Measurements from ENCODE around the gene ARHGEF40.

Gene ARHGEF40

DNA sequence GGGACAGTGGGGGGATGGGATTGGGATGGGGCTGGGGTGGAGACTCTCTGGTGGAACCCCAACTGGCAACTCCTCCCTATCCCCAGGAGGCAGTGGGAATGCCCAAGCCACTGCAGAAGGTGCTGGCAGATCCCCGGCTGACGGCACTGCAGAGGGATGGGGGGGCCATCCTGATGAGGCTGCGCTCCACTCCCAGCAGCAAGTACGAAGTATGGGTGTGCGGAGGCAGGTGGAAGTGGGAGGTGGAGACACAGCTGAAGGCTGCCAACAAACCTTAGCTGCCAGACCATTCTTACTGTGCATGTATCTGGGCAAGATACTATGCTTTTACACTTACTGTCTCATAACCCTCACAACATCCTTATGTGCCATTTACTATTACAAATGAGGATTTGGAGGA lies 8.2 kb downstream of the ARHGEF40 start:
- H3K4me3 ChIP-seq (ENCODE audit: low read depth, low read length): no peak overlapping the region
- no peak for DNase-seq (ENCODE audit: low read depth)
- TF ChIP-seq, protein P1, sequence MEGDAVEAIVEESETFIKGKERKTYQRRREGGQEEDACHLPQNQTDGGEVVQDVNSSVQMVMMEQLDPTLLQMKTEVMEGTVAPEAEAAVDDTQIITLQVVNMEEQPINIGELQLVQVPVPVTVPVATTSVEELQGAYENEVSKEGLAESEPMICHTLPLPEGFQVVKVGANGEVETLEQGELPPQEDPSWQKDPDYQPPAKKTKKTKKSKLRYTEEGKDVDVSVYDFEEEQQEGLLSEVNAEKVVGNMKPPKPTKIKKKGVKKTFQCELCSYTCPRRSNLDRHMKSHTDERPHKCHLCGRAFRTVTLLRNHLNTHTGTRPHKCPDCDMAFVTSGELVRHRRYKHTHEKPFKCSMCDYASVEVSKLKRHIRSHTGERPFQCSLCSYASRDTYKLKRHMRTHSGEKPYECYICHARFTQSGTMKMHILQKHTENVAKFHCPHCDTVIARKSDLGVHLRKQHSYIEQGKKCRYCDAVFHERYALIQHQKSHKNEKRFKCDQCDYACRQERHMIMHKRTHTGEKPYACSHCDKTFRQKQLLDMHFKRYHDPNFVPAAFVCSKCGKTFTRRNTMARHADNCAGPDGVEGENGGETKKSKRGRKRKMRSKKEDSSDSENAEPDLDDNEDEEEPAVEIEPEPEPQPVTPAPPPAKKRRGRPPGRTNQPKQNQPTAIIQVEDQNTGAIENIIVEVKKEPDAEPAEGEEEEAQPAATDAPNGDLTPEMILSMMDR (IDR thresholded peaks at IDR 0.05; ENCODE audit: low read depth, low read length): no peak
- TF ChIP-seq MYC (IDR thresholded peaks at IDR 0.05; ENCODE audit: low read depth, low read length) (no peak), POLR2A (IDR thresholded peaks at IDR 0.05; ENCODE audit: extremely low read depth, insufficient read length) (no peak)
- TF ChIP-seq, protein P2, sequence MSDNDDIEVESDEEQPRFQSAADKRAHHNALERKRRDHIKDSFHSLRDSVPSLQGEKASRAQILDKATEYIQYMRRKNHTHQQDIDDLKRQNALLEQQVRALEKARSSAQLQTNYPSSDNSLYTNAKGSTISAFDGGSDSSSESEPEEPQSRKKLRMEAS (IDR thresholded peaks at IDR 0.05; ENCODE audit: low read depth, low read length): no peak

- no peak for DNase-seq (ENCODE audit: low read depth)
- TF ChIP-seq, protein P1 (IDR thresholded peaks at IDR 0.05; ENCODE audit: low read depth, low read length): no peak
- H3K4me3 ChIP-seq (ENCODE audit: low read depth, low read length): no peak overlapping the region
Observed at GRCh38 chr14:21078726-21079125, 8.6 kb downstream of the ARHGEF40 start.

DNA sequence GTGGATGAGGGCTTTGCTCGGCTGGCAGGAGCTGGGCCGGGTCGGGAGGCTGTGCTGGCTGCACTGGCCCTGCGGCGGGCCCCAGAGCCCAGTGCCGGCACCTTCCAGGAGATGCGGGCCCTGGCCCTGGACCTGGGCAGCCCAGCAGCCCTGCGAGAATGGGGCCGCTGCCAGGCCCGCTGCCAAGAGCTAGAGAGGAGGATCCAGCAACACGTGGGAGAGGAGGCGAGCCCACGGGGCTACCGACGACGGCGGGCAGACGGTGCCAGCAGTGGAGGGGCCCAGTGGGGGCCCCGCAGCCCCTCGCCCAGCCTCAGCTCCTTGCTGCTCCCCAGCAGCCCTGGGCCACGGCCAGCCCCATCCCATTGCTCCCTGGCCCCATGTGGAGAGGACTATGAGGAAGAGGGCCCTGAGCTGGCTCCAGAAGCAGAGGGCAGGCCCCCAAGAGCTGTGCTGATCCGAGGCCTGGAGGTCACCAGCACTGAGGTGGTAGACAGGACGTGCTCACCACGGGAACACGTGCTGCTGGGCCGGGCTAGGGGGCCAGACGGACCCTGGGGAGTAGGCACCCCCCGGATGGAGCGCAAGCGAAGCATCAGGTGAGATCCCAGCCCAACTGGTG lies 11.5 kb downstream of the ARHGEF40 start:
- no peak overlapping the region for H3K4me3 ChIP-seq (ENCODE audit: low read depth, low read length)
- DNase-seq (ENCODE audit: low read depth): no peak
- TF ChIP-seq, protein P1 (IDR thresholded peaks at IDR 0.05; ENCODE audit: low read depth, low read length): no peak
- TF ChIP-seq MYC (IDR thresholded peaks at IDR 0.05; ENCODE audit: low read depth, low read length) (no peak), POLR2A (IDR thresholded peaks at IDR 0.05; ENCODE audit: extremely low read depth, insufficient read length) (no peak)
- TF ChIP-seq, protein P2 (IDR thresholded peaks at IDR 0.05; ENCODE audit: low read depth, low read length): no peak

- no peak for DNase-seq (ENCODE audit: low read depth)
- H3K4me3 ChIP-seq (ENCODE audit: low read depth, low read length): no peak overlapping the region
- TF ChIP-seq, protein P1 (IDR thresholded peaks at IDR 0.05; ENCODE audit: low read depth, low read length): no peak
- no peak for TF ChIP-seq MYC (IDR thresholded peaks at IDR 0.05; ENCODE audit: low read depth, low read length)
- TF ChIP-seq, protein P2 (IDR thresholded peaks at IDR 0.05; ENCODE audit: low read depth, low read length): no peak
- TF ChIP-seq POLR2A (IDR thresholded peaks at IDR 0.05; ENCODE audit: extremely low read depth, insufficient read length): no peak
Observed at GRCh38 chr14:21083565-21084325, 13.6 kb downstream of the ARHGEF40 start.

- DNase-seq (ENCODE audit: low read depth): no peak
- TF ChIP-seq POLR2A (IDR thresholded peaks at IDR 0.05; ENCODE audit: extremely low read depth, insufficient read length): no peak
- TF ChIP-seq, protein P1 (IDR thresholded peaks at IDR 0.05; ENCODE audit: low read depth, low read length): no peak
- no peak overlapping the region for H3K4me3 ChIP-seq (ENCODE audit: low read depth, low read length)
Observed at GRCh38 chr14:21084396-21084795, 14.3 kb downstream of the ARHGEF40 start.
